Mesenchymal stem cell (in vitro differentiated cells and primary cell): ENCODE results near the gene TOX3.

Experiments
- DNase-seq: peaks from one replicate; pipeline ENCODE4 v3.0.0-alpha.2; 2013
- H2AFZ ChIP-seq: one replicate; pipeline ENCODE4 v1.6.1; 2013; ENCODE audit warnings: low read depth, mild to moderate bottlenecking, control low read depth, inconsistent platforms, low read length, moderate library complexity
- H2AK5ac ChIP-seq: 2 replicates; pipeline ENCODE4 v1.6.1; 2013; ENCODE audit warnings: low read length, moderate library complexity, mild to moderate bottlenecking, inconsistent platforms; ENCODE audit not compliant: severe bottlenecking
- H2BK120ac ChIP-seq: one replicate; pipeline ENCODE4 v1.6.1; 2013; ENCODE audit warnings: low read depth, mild to moderate bottlenecking, inconsistent platforms, low read length, moderate library complexity
- H2BK12ac ChIP-seq, 2 experiments: one replicate each; pipeline ENCODE4 v1.6.1; 2013; ENCODE audit warnings: inconsistent platforms in 2 of 2, low read length in 2 of 2, mild to moderate bottlenecking in 2 of 2, moderate library complexity in 2 of 2, control low read depth in 1 of 2
- H2BK15ac ChIP-seq: one replicate; pipeline ENCODE4 v1.6.1; 2013; ENCODE audit warnings: mild to moderate bottlenecking, low read depth, inconsistent platforms; ENCODE audit not compliant: poor library complexity, severe bottlenecking
- H2BK5ac ChIP-seq: 2 replicates; pipeline ENCODE4 v1.6.1; 2013; ENCODE audit warnings: low read depth, mild to moderate bottlenecking, low read length, control low read depth, inconsistent platforms; ENCODE audit not compliant: poor library complexity, severe bottlenecking
- H3K14ac ChIP-seq, 2 experiments: one replicate each; pipeline ENCODE4 v1.6.1; 2013; ENCODE audit warnings: inconsistent platforms in 2 of 2, low read length in 2 of 2, control low read depth in 1 of 2, mild to moderate bottlenecking in 1 of 2, moderate library complexity in 1 of 2
- H3K18ac ChIP-seq, 2 experiments: one replicate each; pipeline ENCODE4 v1.6.1; 2013; ENCODE audit warnings: inconsistent platforms in 2 of 2, low read length in 2 of 2, control low read depth in 1 of 2, low read depth in 1 of 2, mild to moderate bottlenecking in 1 of 2
- H3K23ac ChIP-seq, 2 experiments: one replicate each; pipeline ENCODE4 v1.6.1; 2013; ENCODE audit warnings: inconsistent platforms in 2 of 2, low read length in 2 of 2, mild to moderate bottlenecking in 2 of 2, moderate library complexity in 2 of 2, control low read depth in 1 of 2
- H3K27ac ChIP-seq: 2 replicates; pipeline ENCODE4 v1.5.1; 2013; ENCODE audit warnings: mild to moderate bottlenecking, moderate library complexity, low read length, control low read depth, inconsistent platforms; ENCODE audit not compliant: poor library complexity, severe bottlenecking
- H3K27me3 ChIP-seq, 2 experiments: 2 replicates each; pipeline versions ENCODE4 v1.6.1 to v1.7.0; 2013; ENCODE audit warnings: low read length in 2 of 2, mild to moderate bottlenecking in 2 of 2, moderate library complexity in 2 of 2, control low read depth in 1 of 2, inconsistent platforms in 1 of 2; ENCODE audit not compliant: control insufficient read depth in 1 of 2, insufficient read depth in 1 of 2
- H3K36me3 ChIP-seq, 2 experiments: 2 replicates each; pipeline versions ENCODE4 v1.6.1 to v1.7.0; 2013; ENCODE audit warnings: low read length in 2 of 2, control low read depth in 1 of 2, inconsistent platforms in 1 of 2, low read depth in 1 of 2, mild to moderate bottlenecking in 1 of 2; ENCODE audit not compliant: insufficient read depth in 2 of 2, control insufficient read depth in 1 of 2
- H3K4ac ChIP-seq, 2 experiments: one replicate each; pipeline ENCODE4 v1.6.1; 2013; ENCODE audit warnings: inconsistent platforms in 2 of 2, low read length in 2 of 2, mild to moderate bottlenecking in 2 of 2, moderate library complexity in 2 of 2, control low read depth in 1 of 2, low read depth in 1 of 2
- H3K4me1 ChIP-seq: 2 replicates; pipeline ENCODE4 v1.6.1; 2013; ENCODE audit warnings: low read depth, low read length, control low read depth; ENCODE audit not compliant: control insufficient read depth, insufficient read depth
- H3K4me2 ChIP-seq: 2 replicates; pipeline ENCODE4 v1.6.1; 2013; ENCODE audit warnings: low read length, mild to moderate bottlenecking, inconsistent platforms; ENCODE audit not compliant: poor library complexity, severe bottlenecking
- H3K4me3 ChIP-seq, 2 experiments: 2 replicates each; pipeline versions ENCODE4 v1.5.1 to v1.7.0; 2013; ENCODE audit warnings: low read length in 2 of 2, mild to moderate bottlenecking in 2 of 2, control low read depth in 1 of 2, low read depth in 1 of 2; ENCODE audit not compliant: insufficient read depth in 1 of 2
- H3K79me1 ChIP-seq: replicated peaks from 2 replicates; pipeline ENCODE4 v1.6.1; 2013; ENCODE audit warnings: mild to moderate bottlenecking, control low read depth, low read length, inconsistent platforms; ENCODE audit not compliant: poor library complexity, severe bottlenecking
- H3K9ac ChIP-seq: 2 replicates; pipeline ENCODE4 v1.7.0; 2013; ENCODE audit warnings: mild to moderate bottlenecking, low read length, moderate library complexity
- H3K9me3 ChIP-seq: 2 replicates; pipeline ENCODE4 v1.7.0; 2013; ENCODE audit warnings: mild to moderate bottlenecking, low read length; ENCODE audit not compliant: control insufficient read depth
- H4K8ac ChIP-seq: one replicate; pipeline ENCODE4 v1.6.1; 2013; ENCODE audit warnings: inconsistent platforms, mild to moderate bottlenecking, low read length, moderate library complexity
- H4K91ac ChIP-seq: one replicate; pipeline ENCODE4 v1.6.1; 2013; ENCODE audit warnings: mild to moderate bottlenecking, low read length, inconsistent platforms
- WGBS: methylation state at CpG from one replicate; pipeline ENCODE4 v1.1.7; 2013; ENCODE audit warnings: mixed read lengths; 5-methylcytosine and 5-hydroxymethylcytosine counted together

Gene TOX3

GRCh38 chr16:52586159-52586558, 39.2 kb upstream of the TOX3 start:
- no peak overlapping the region for H2BK15ac ChIP-seq
- H2BK120ac ChIP-seq: no peak overlapping the region
- no peak overlapping the region for H3K27ac ChIP-seq
- H3K4me1 ChIP-seq: no peaks in the 10 kb centered on the region
- no peak overlapping the region for H2AFZ ChIP-seq
- no peak overlapping the region for H3K4ac ChIP-seq
- no peak overlapping the region for H4K8ac ChIP-seq
- no peak overlapping the region for H3K9ac ChIP-seq
- DNase-seq: no peak
- no peaks in the 10 kb centered on the region for H3K36me3 ChIP-seq
- WGBS: no CpG with 5 or more reads among the region's 2 CpGs
- H3K18ac ChIP-seq: no peak overlapping the region
- no peaks in the 10 kb centered on the region for H3K79me1 ChIP-seq
- H3K14ac ChIP-seq: no peak overlapping the region
- no peak overlapping the region for H3K23ac ChIP-seq
- no peak overlapping the region for H2AK5ac ChIP-seq
- no peak overlapping the region for H3K4me3 ChIP-seq
- H3K4me2 ChIP-seq: no peak overlapping the region
- no peaks in the 10 kb centered on the region for H3K27me3 ChIP-seq
- H3K9me3 ChIP-seq: no peaks in the 10 kb centered on the region
- no peak overlapping the region for H2BK12ac ChIP-seq
- no peak overlapping the region for H2BK5ac ChIP-seq
- no peak overlapping the region for H4K91ac ChIP-seq

DNA sequence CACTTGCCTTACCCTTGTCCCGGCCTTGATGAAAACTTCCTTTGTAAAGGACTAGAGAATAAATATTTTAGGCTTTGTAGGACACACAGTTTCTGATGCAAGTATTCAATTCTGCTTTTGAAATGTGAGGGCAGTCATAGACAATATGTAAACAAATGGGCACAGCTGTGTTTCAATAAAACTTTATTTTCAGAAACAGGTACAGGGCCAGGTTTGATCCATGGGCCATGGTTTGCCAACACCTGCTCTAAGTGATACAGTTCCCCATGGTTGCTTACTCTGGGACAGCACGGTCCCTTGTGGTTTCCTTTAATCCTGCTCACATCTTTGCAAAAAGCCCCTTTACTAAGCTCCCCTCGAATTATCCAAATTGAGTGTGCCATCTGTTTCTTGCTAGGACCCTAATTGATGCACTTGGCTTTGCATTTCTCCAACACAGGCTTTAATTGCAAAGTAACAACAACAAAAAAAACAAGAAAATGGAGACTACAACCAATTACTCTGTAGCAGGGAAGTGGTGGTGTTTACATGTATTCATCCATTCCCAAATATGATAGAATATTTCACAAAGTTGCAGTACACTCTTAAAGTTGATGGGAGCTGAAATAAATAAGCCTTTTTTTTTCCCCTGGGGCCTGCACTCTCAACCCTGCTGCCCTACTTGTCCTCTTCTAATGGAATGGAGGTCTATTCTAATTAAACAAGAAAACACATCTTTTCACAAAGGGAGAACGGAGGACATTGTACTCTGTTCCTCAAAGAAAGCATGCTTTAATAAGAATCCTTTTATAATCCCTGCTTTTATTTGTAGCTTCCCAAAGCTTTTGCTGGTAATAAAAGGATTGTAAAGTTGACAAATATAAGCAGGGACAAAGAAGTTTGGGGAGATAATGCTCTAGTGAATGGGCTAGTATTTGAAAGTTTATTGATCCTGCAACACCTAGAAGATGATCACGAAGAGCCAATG, 37.7 kb upstream of the TOX3 start:
- H3K79me1 ChIP-seq: no peaks in the 10 kb centered on the region
- no peak overlapping the region for H3K4ac ChIP-seq
- WGBS: 47% methylated on average over 3 of the region's 5 CpGs

DNA sequence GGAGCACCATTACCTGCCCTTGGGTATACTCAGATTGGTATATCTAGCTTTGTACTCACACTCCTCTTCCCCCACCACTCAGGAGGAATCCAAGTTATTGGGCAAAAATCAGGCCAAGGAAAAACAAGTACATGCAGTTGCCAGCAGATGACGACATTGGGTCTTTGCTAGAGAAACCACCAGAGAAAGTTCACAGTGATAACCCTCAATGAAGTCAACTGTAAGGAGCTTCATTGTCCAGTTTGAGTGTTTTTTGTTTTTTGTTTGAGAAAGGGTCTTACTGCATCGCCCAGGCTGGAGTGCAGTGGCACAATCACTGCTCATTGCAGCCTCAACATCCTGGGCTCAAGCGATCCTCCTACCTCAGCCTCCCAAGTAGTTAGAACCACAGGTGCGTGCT, 34.6 kb upstream of the TOX3 start:
- Histone ChIP-seq H3K27ac (no peak overlapping the region), H3K36me3 (no peaks in the 10 kb centered on the region), H2AK5ac (no peak overlapping the region), H3K27me3 (no peaks in the 10 kb centered on the region), H3K4ac (no peak overlapping the region), H3K18ac (no peak overlapping the region), H4K91ac (no peak overlapping the region), H3K4me1 (no peaks in the 10 kb centered on the region), H2BK120ac (no peak overlapping the region), H3K9me3 (no peaks in the 10 kb centered on the region), H3K9ac (no peak overlapping the region), H4K8ac (no peak overlapping the region), H3K23ac (no peak overlapping the region), H3K14ac (no peak overlapping the region), H2BK5ac (no peak overlapping the region), H3K79me1 (no peaks in the 10 kb centered on the region), H2BK12ac (no peak overlapping the region), H3K4me3 (no peak overlapping the region), H2BK15ac (no peak overlapping the region), H3K4me2 (no peak overlapping the region), H2AFZ (no peak overlapping the region)
- WGBS: 63% methylated on average over 4 of the region's 4 CpGs
- DNase-seq: no peak

More for the DNA sequence above, 37.7 kb upstream of the TOX3 start:
- H4K91ac ChIP-seq: no peak overlapping the region
- no peak overlapping the region for H2BK15ac ChIP-seq
- no peaks in the 10 kb centered on the region for H3K27me3 ChIP-seq
- no peak overlapping the region for H3K14ac ChIP-seq
- DNase-seq: no peak
- H3K4me1 ChIP-seq: no peaks in the 10 kb centered on the region
- H2BK5ac ChIP-seq: no peak overlapping the region
- no peak overlapping the region for H3K18ac ChIP-seq
- no peak overlapping the region for H3K4me2 ChIP-seq
- no peak overlapping the region for H3K23ac ChIP-seq
- H3K4me3 ChIP-seq: no peak overlapping the region
- H3K27ac ChIP-seq: no peak overlapping the region
- no peak overlapping the region for H4K8ac ChIP-seq
- no peaks in the 10 kb centered on the region for H3K36me3 ChIP-seq
- no peaks in the 10 kb centered on the region for H3K9me3 ChIP-seq
- no peak overlapping the region for H2BK12ac ChIP-seq
- no peak overlapping the region for H3K9ac ChIP-seq
- no peak overlapping the region for H2AFZ ChIP-seq
- no peak overlapping the region for H2AK5ac ChIP-seq
- no peak overlapping the region for H2BK120ac ChIP-seq

DNA sequence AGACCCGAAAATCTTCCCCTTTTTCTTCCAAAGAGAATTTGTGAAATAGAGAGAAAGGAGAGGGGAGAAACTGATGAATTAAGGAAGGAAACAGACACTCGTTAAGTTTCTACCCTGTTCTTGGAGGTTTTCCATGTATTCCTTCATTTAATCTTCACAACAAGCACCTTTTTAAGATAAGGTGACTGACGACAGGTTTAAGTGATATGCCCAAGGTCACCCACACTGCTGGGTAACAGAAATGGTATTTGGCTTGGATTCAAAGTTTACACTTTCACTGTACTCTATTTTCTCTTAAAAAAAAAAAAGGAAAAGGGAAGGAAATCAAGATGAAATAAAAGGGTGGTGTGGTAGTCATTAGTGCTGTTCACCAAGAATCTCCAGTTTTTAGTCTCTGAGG, 33.5 kb upstream of the TOX3 start:
- H3K4me1 ChIP-seq: no peaks in the 10 kb centered on the region
- H3K18ac ChIP-seq: no peak overlapping the region
- no peak overlapping the region for H3K27ac ChIP-seq
- no peak overlapping the region for H2AFZ ChIP-seq
- no peak overlapping the region for H2BK15ac ChIP-seq
- no peaks in the 10 kb centered on the region for H3K27me3 ChIP-seq
- no peak overlapping the region for H4K91ac ChIP-seq
- H2BK5ac ChIP-seq: no peak overlapping the region
- H3K9ac ChIP-seq: no peak overlapping the region
- H2AK5ac ChIP-seq: no peak overlapping the region
- DNase-seq: no peak
- no peak overlapping the region for H3K23ac ChIP-seq
- H2BK120ac ChIP-seq: no peak overlapping the region
- H3K79me1 ChIP-seq: no peaks in the 10 kb centered on the region
- H4K8ac ChIP-seq: no peak overlapping the region
- H3K4ac ChIP-seq: no peak overlapping the region
- no peak overlapping the region for H3K4me3 ChIP-seq
- no peak overlapping the region for H3K4me2 ChIP-seq
- WGBS: no CpG with 5 or more reads among the region's 3 CpGs
- H2BK12ac ChIP-seq: no peak overlapping the region
- H3K9me3 ChIP-seq: no peaks in the 10 kb centered on the region
- no peaks in the 10 kb centered on the region for H3K36me3 ChIP-seq
- no peak overlapping the region for H3K14ac ChIP-seq
